SU-DHL-6 (cell line): ENCODE results near the gene PSAPL1.

Source experiments
- H2AFZ ChIP-seq: fragments of 200-600 bp; sonication (generic); 2 replicates; pipeline ENCODE4 v1.6.1; 2014; ENCODE audit warnings: low read depth, mild to moderate bottlenecking, moderate library complexity, mixed read lengths, antibody characterized with exemption, low read length; ENCODE audit not compliant: severe bottlenecking
- H3F3A ChIP-seq: fragments of 200-600 bp; shearing (Covaris generic); 2 replicates; pipeline ENCODE4 v1.6.0; 2016; ENCODE audit warnings: antibody characterized with exemption, mild to moderate bottlenecking; ENCODE audit not compliant: insufficient read depth
- H3K27ac ChIP-seq: fragments of 200-600 bp; sonication (generic); 2 replicates; pipeline ENCODE4 v1.5.1; 2016; ENCODE audit warnings: low read depth, mild to moderate bottlenecking, low read length, moderate library complexity, mixed read lengths
- H3K27me3 ChIP-seq: fragments of 200-600 bp; sonication (generic), shearing (Covaris generic); 2 replicates; pipeline ENCODE4 v1.6.0; 2014; ENCODE audit warnings: mild to moderate bottlenecking, low read length
- H3K36me3 ChIP-seq: fragments of 200-600 bp; sonication (generic); 2 replicates; pipeline ENCODE4 v1.6.1; 2014; ENCODE audit warnings: mild to moderate bottlenecking, low read length, mixed read lengths
- H3K4me2 ChIP-seq: fragments of 300-600, 200-600 bp; shearing (Covaris generic), sonication (generic); 2 replicates; pipeline ENCODE4 v1.6.0; 2014; ENCODE audit warnings: low read length, low read depth, mild to moderate bottlenecking; ENCODE audit not compliant: poor library complexity, severe bottlenecking
- H3K4me3 ChIP-seq: fragments of 200-600 bp; sonication (generic); 2 replicates; pipeline ENCODE4 v1.5.1; 2014; ENCODE audit warnings: antibody characterized with exemption, low read length, mild to moderate bottlenecking, mixed read lengths; ENCODE audit not compliant: insufficient read depth, poor library complexity, severe bottlenecking
- H3K79me2 ChIP-seq: fragments of 200-600 bp; sonication (generic); 2 replicates; pipeline ENCODE4 v1.6.1; 2014; ENCODE audit warnings: mild to moderate bottlenecking, low read length, moderate library complexity; ENCODE audit not compliant: insufficient read depth
- H3K9ac ChIP-seq: fragments of 200-600 bp; sonication (generic); 2 replicates; pipeline ENCODE4 v1.7.0; 2014; ENCODE audit warnings: mild to moderate bottlenecking, low read length
- H3K9me2 ChIP-seq: fragments of 200-600 bp; sonication (generic); replicated peaks from 2 replicates; pipeline ENCODE4 v1.6.1; 2014; ENCODE audit warnings: low read length; ENCODE audit not compliant: insufficient read depth
- H3K9me3 ChIP-seq: fragments of 200-600 bp; sonication (generic); 2 replicates; pipeline ENCODE4 v1.6.1; 2014; ENCODE audit warnings: low read length, mixed read lengths; ENCODE audit not compliant: insufficient read depth
- H4K20me1 ChIP-seq: fragments of 200-600 bp; sonication (generic); 2 replicates; pipeline ENCODE4 v1.6.1; 2014; ENCODE audit warnings: low read depth, mild to moderate bottlenecking, antibody characterized with exemption, low read length, moderate library complexity, mixed read lengths
- EZH2phosphoT487 ChIP-seq: fragments of 200-600 bp; sonication (generic), shearing (Covaris generic); conservative IDR thresholded peaks from 2 replicates; pipeline ENCODE4 v1.6.1; 2018; ENCODE audit warnings: mild to moderate bottlenecking, antibody characterized with exemption, low read length, moderate library complexity, mixed read lengths
- TF ChIP-seq, protein P1 (sequence below): fragments of 200-600 bp; sonication (generic); IDR thresholded peaks from one replicate; pipeline ENCODE4 v1.5.1; 2017; ENCODE audit warnings: antibody characterized with exemption, mild to moderate bottlenecking, low read length, moderate library complexity; ENCODE audit not compliant: insufficient read depth, poor library complexity, severe bottlenecking

The PSAPL1 gene

DNA sequence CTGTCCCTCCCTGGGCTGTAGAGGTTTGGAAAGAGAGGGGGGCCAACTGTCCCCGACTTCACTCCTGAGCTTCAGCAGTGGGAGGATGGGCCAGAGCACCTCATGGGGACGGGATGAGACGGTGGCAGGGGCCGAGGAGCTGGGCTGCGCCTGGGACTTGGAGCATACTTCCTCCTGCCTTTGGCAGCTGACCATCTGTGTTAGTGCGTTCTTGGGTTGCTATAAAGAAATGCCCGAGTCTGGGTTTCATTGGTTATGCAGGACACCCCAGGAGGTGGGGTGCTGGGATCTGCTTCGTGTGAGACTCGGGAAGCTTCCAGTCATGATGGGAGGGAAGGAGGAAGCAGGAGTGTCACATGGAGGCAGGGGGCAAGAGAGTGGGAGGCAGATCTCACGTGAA is 7.4 kb downstream of the PSAPL1 start:
- Histone ChIP-seq H4K20me1 (no peaks in the 10 kb centered on the region), H3K9me2 (no peaks in the 10 kb centered on the region), H3K27ac (no peak overlapping the region), H3K27me3 (no peaks in the 10 kb centered on the region), H3K9ac (no peak overlapping the region), H3K4me3 (no peak overlapping the region), H3K36me3 (no peaks in the 10 kb centered on the region), H3K79me2 (no peaks in the 10 kb centered on the region), H3F3A (no peaks in the 10 kb centered on the region), H3K4me2 (no peak overlapping the region), H3K9me3 (no peaks in the 10 kb centered on the region), H2AFZ (no peak overlapping the region)
- TF ChIP-seq, protein P1, sequence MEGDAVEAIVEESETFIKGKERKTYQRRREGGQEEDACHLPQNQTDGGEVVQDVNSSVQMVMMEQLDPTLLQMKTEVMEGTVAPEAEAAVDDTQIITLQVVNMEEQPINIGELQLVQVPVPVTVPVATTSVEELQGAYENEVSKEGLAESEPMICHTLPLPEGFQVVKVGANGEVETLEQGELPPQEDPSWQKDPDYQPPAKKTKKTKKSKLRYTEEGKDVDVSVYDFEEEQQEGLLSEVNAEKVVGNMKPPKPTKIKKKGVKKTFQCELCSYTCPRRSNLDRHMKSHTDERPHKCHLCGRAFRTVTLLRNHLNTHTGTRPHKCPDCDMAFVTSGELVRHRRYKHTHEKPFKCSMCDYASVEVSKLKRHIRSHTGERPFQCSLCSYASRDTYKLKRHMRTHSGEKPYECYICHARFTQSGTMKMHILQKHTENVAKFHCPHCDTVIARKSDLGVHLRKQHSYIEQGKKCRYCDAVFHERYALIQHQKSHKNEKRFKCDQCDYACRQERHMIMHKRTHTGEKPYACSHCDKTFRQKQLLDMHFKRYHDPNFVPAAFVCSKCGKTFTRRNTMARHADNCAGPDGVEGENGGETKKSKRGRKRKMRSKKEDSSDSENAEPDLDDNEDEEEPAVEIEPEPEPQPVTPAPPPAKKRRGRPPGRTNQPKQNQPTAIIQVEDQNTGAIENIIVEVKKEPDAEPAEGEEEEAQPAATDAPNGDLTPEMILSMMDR, result no peak
- no peak for TF ChIP-seq EZH2phosphoT487

DNA sequence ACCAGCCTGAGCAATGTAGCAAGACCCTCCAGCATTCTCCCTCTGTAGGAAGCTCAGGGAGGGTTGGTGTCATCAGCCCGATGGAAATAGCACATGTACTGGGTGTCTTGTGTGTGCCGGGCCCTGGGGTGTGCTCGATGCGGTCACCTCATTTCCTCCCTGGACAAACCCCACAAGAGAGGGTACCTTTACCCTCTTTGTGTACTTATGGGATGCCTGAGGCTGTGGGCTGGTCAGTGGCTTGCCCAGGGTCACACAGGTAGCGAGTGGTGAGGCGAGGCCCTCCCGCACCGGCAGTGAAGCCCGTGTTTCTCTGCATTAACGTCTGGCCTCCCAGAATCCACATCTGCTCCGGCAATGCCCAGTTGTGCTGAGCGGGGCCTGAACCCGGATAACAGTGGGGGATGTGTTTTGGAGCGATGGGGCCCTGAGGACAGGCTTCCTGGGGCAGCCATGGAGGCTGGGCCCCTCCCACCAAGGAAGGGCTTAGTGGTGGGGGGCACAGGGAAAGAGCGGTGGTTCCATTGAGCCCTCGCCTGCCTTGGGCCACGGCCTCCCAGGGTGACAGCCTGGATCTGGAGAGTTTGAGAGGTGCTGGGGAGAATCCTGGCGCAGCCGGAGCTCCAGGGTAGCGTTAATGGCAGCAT is 8.1 kb downstream of the PSAPL1 start:
- Histone ChIP-seq H3F3A (no peaks in the 10 kb centered on the region), H3K9me2 (no peaks in the 10 kb centered on the region), H2AFZ (no peak overlapping the region), H3K27me3 (no peaks in the 10 kb centered on the region), H4K20me1 (no peaks in the 10 kb centered on the region), H3K4me3 (no peak overlapping the region), H3K36me3 (no peaks in the 10 kb centered on the region), H3K4me2 (no peak overlapping the region), H3K27ac (no peak overlapping the region), H3K9ac (no peak overlapping the region), H3K79me2 (no peaks in the 10 kb centered on the region), H3K9me3 (no peaks in the 10 kb centered on the region)
- no peak for TF ChIP-seq EZH2phosphoT487
- TF ChIP-seq, protein P1, result no peak

DNA sequence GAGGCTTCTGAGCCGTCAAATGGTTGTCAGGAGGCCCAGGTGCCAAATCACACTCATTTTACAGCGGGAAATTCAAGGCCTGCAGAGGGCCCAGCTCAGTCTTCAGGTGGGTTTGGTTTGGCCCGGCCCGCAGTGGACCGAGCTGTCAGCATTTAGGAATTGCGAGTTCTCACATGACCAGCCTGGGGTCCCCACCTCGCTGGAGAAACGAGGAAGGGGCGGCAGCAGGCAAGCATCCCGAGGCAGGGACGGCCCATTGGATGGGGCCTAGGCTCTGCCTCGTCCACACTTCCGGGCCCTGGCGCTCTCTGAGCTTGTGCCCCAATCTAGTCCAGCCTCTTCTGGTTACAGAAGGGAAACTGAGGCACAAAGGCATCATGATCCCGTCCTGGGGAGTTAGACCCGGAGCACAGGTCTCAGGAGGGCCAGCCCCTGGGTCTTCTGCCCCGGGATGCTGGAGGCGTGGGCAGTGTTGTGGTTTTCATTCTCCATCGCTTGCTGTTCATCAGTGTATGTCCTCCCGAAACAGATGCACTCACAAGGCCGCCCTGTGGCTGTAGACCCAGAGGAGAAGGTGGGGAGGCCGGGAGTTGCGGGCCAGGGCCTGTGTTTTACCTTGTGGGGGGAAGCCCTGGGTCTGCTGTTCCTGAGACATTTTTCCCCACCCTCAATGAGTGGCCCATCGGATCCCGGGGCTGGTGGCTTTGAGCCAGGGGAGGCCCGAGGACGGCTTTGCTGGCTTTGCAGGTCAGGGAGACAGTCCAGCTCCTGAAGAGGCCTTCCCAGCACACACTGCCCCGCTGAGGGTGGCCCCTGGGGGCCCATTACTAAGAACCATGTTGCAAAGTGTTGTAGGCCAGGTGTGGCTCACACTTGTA is 8.9 kb downstream of the PSAPL1 start:
- H2AFZ ChIP-seq, result no peak overlapping the region
- H4K20me1 ChIP-seq, result no peaks in the 10 kb centered on the region
- H3K9me3 ChIP-seq, result no peaks in the 10 kb centered on the region
- H3K36me3 ChIP-seq, result no peaks in the 10 kb centered on the region
- no peak overlapping the region for H3K4me2 ChIP-seq
- H3K27ac ChIP-seq, result no peak overlapping the region
- H3F3A ChIP-seq, result no peaks in the 10 kb centered on the region
- no peak overlapping the region for H3K9ac ChIP-seq
- H3K9me2 ChIP-seq, result no peaks in the 10 kb centered on the region
- H3K27me3 ChIP-seq, result no peaks in the 10 kb centered on the region
- no peak overlapping the region for H3K4me3 ChIP-seq
- TF ChIP-seq, protein P1, result no peak
- no peak for TF ChIP-seq EZH2phosphoT487
- no peaks in the 10 kb centered on the region for H3K79me2 ChIP-seq
